HL-60 (cell line): ENCODE results near the gene LMF1.

Source experiments
- POLR2AphosphoS5 ChIP-seq: IDR thresholded peaks from 2 replicates; pipeline ENCODE4 v1.6.1; 2012; ENCODE audit warnings: low read depth
- TF ChIP-seq, protein P1 (sequence below): IDR thresholded peaks from 2 replicates; pipeline ENCODE4 v1.6.1; 2012; ENCODE audit warnings: low read depth; ENCODE audit not compliant: insufficient replicate concordance

DNA sequence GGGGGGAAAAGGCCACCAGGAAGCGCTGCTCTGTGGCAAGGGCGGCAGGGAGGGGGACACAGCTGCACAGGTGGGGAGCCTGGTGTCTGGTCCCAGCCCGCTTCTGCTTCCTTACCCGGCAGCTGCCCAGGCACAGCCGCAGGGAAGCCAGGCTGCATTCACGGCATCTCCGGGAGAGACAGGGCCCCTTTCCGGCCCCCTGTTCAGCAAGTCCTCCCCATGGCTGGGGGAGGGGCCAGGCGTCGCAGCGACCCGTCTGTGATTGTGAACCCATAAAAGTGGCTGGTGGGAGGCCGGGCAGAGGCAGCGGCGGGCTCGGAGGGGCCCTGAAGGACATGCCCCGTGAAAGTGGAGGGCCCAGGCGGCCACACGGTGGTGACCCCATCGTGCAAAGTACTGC is 39.5 kb upstream of the LMF1 start:
- TF ChIP-seq, protein P1, sequence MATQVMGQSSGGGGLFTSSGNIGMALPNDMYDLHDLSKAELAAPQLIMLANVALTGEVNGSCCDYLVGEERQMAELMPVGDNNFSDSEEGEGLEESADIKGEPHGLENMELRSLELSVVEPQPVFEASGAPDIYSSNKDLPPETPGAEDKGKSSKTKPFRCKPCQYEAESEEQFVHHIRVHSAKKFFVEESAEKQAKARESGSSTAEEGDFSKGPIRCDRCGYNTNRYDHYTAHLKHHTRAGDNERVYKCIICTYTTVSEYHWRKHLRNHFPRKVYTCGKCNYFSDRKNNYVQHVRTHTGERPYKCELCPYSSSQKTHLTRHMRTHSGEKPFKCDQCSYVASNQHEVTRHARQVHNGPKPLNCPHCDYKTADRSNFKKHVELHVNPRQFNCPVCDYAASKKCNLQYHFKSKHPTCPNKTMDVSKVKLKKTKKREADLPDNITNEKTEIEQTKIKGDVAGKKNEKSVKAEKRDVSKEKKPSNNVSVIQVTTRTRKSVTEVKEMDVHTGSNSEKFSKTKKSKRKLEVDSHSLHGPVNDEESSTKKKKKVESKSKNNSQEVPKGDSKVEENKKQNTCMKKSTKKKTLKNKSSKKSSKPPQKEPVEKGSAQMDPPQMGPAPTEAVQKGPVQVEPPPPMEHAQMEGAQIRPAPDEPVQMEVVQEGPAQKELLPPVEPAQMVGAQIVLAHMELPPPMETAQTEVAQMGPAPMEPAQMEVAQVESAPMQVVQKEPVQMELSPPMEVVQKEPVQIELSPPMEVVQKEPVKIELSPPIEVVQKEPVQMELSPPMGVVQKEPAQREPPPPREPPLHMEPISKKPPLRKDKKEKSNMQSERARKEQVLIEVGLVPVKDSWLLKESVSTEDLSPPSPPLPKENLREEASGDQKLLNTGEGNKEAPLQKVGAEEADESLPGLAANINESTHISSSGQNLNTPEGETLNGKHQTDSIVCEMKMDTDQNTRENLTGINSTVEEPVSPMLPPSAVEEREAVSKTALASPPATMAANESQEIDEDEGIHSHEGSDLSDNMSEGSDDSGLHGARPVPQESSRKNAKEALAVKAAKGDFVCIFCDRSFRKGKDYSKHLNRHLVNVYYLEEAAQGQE = no peak
- TF ChIP-seq POLR2AphosphoS5 = no peak
